Fibroblast of skin of left quadriceps (primary cell): Measurements from ENCODE around the gene NRN1.
"Not testable (repeated sequence)": the region's sequence is repeated elsewhere in the genome, so short reads cannot be mapped to it uniquely, and the experiment has no call there.

Experiments
- DNase-seq, 2 experiments: peaks; one replicate each; pipeline ENCODE4 v3.0.0-alpha.2; 2013; ENCODE audit warnings: low read depth in 2 of 2

Gene NRN1

DNA sequence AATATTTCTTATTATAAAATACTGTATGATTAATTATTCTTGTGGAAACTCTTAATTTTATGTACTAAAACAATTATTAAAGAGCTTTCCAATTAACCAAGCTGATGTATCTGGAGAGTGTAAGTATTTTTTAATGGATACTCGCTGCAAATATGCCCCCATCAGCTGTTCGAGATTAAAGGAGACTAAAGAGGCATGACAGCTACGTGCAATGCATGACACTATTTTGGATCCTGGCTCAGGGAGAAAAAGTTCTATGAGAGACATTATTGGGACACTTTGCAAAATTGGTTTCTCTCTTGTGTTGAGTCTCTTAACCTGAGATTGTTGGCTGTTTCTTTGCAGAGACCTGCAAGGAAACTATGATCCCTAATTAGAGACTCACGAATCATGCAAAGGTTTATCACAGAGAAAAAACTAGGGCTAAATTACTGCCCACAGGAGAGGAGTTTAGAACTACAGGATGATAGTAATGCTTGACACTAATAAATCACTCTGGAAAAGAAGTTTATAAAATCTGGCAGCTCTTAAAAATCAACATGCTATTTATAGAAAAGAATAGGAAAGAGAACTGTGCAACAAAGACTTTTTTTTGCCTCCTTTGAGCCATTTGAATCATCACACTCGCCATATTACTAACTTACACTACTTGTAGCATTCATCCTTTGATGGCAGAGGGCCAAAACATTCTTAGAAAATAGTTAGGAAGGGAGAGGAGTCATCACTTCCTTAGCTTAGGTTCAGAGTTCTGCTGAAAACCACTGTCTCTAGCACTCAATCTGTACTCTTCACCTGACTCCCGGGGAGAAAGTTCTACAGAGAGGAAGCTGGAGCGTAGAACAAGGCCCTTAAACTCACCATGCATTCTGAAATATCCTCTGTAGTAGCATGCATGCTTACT lies 25.3 kb downstream of the NRN1 start:
- DNase-seq: peak; percentile 95 to 96

DNA sequence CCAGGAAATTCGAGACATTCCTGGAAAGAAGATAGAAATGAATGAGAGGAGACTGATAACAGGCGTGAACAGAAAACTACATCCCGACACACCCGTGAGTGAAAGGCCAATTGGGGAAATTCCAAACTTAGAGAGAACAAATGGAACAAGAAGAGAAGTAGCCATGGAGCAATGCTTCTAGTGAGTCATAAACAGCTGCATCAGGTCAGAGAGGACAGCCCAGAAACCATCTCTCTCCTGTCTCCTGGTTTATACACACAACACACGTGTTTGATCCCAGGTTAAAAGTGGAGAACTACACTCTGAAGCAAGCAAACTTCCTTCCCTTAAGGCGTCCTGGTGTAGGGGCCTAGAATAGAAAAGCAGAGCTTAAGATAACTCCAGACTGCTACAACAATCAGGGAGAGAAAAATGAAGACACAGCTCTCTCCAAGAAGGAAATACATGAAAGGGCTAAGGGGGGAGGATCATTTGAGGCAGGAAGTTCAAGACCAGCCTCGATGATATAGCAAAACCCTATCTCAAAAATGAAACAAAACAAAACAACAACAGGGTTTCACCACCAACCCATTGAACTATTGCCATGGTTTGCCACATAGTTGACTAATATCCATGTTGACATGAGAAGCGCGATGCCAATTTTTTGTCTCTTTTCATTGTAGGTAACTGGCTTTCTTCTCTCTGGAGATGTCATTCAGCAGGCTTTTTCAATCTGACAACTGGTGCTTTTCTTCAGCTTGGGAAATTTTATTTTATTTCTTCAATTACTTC lies 26.9 kb downstream of the NRN1 start:
- no peak for DNase-seq

DNA sequence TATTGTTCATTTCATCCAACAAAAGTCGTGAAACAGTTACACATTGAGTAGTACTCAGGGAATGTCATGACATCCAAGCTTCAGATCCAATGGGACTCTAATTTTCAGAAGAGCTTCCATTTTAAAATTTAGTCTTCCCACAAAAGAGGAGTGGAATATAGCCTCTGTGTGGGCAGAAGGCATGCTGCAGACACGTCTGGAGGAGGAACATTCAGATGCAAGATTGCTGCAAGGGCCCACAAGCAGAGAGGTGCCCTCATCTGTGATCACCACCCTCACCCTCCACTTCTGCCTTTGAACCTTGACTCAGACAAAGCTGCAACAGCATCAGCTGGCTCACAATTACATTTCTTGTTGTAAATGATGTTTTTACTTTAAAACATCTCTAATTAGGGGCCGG lies 29.9 kb downstream of the NRN1 start:
- no peak for DNase-seq

DNA sequence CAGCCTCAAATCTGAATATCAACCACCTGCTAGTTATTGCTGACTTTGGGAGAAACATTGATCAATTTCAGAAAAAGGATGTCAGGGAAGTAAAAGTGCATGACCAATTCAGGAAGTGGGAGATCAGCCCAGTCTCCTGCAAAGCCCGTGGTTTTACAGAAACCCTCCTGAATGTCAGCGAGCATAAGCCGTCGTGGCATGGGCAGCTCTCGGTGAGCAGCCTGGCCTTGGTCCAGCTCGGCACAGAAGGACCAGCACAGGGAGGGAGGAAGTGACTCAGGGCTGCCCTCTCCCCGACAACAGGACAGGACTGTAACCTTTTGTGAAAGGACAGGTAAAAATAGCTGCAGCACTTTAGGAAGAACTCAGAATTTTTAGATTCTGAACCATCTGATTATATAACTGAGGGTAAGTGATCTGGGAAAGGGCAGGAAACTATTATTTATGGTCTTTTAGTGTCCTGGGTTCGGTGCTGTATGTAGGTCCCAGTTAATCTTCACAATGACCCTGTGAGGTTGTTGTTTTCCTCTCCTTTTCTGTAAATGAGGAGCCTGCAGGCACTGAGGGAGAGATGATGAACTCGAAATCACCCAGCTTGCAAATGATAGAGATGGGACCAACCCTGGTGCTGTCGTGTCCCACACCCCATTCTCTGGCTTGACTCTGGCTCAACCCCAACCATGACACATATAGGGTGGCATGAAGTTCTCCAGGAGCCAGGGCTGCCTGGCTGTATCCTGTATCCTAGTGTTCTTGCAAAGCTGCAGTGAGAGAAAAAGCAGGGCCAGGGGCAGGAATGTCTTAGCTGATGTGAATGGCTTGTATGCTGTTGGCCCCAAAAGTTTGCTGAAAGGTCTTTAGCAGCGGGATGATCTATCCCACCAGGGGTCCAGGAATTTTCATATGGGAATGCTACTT lies 37.6 kb downstream of the NRN1 start:
- no peak for DNase-seq

DNA sequence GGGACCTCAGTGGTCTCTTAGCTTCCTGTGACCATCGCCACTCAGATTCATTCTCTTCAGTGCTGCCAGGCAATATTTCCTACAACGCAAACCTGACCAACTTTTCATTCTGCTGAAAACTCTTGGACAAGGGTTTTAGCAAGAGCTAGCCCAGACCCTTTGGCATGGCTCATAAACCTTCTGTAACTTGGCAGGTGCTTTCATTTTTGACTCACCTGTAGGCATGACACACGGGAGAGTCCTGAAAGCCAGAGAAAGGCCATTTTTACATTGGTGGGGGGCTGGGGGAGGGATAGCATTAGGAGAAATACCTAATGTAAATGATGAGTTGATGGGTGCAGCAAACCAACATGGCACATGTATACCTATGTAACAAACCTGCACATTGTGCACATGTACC lies 38.7 kb downstream of the NRN1 start:
- not testable (repeated sequence) for DNase-seq

DNA sequence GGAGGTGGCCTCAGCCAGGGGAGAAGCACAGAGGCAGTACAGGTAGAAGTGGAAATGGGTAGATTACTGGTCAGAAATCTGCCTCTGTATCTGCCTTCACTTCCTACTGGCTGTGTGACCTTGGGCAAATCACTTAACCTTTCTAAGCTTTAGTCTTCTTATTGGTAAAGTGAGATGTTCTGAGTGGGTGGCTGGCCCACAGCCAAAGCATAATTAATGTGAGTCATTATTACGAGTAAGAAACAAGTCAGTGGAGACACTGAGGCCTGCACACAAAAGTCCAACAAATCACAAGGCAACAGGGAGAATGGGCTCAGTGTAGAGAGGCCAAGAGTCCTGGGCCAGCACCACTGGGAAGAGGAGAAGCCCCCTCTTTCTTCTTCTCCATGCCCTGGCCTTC lies 39.1 kb downstream of the NRN1 start:
- no peak for DNase-seq

DNA sequence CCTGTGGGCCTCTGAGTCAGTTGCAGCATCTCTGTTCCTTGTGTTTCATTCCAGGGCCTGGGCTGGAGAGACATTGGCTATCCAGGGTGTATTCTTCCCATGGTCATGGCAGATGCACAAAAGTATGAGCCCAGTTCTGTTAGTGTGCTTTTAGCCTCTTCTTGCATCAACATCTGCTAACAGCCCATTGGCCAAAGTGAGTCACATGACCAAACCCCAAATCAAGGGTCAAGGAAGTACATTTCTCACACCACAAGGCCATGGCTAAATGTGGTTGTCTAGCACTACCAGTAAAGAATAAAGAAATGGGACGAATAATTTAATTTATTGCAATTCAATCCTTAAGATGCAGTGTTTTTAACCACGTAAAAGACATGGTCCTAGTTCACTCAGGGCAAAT lies 43.9 kb downstream of the NRN1 start:
- DNase-seq: no peak

DNA sequence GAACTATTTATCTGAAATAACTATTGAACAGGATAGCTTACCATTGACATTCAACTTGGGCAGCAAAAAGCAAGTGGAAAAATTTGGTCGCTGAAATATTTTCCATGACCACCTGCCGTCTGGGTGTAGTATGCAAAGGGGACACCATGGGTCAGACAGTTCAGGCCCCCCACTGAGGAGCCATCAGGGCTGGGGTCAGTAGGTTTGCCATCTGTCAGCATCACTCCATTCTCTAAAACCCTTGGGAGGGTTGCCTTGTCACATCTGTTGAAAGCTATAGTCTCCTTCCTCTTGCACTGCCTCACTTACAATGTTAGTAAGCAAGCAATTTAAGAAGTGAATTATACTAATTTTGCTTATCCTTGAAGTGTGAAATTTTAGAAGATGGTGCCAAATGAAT lies 44.9 kb downstream of the NRN1 start:
- no peak for DNase-seq

DNA sequence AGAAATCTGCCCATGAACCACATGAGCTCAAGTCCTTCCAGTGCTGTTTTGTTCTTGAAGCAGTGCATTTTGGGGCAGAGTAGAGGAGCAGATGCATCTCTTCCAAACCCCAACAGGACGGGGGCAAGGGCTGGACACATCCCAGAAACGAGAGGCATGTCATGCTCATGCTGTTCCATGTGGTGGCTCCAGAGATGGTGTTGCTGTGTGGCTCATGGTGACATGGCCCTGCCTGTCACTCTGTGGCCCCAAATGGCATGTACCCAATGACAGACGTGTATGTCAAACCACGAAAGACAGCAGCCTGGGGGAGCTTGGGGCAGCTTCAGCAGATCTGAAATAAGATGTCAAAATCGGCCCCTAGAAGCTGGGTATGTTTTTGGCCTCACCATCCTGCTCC lies 46.3 kb downstream of the NRN1 start:
- no peak for DNase-seq

DNA sequence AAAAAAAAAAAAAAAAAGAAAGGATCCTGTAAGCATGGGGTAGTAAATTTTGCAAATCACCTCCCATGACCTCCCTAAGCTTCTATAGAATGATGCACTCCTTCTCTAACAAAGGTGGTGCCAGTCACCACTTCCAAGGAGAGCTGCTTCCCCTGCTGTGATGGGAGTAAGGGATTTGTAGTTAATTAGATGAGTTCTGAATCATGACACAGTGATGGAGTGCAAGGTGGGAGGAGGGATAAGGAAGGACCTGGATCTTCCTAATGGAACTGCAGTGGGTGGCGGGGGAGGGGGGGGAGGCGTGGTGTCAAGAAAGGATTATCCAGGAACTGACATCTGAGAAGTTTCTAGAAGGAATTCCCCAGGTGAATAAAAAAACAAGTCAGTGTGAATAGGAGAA lies 47.8 kb downstream of the NRN1 start:
- DNase-seq: no peak

DNA sequence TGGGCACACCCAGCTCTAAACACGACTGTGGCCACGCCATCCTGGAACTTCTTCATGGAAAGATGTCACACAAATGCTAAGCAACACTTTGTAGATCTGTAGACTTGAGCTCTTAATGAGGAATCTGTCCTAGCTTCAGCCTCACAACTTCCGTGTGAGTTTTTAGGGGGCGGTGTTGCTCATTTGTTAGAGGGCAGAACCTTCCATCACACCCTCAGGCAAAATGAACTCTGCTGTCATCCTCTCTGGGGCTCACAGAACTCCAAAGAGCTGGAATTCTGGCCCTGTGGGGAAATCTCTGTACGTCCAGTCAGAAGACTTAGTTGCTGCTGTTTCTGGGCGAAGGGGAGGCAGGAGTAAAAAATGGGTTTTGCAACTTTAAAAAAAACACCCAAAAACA lies 49.8 kb downstream of the NRN1 start:
- no peak for DNase-seq

DNA sequence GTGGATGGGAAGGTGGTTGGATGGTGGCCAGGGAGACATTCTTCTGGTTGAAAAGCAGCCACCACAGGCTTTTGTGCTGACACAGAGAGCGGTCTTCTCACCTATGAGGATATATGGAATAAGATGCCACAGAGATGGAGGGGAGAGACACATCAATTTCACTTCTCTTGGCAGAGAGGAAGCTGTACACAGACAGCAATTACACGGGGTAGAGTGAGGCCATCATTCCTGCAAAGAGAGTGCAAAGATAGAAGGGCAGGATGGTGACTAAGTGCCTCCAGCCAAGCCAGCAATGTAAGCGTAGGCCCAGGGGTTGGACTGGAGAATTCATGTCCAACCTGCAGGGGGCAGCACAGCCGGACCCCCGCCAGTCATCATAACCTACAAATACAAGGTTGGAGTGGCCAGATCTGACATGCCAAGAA lies 56.4 kb downstream of the NRN1 start:
- peak in 1 of 2 experiments; percentile 16 for DNase-seq
